GM19099 (cell line): ENCODE data around the gene TRMT61A.

ENCODE experiments used
- POLR2A ChIP-seq: IDR thresholded peaks from 3 replicates; pipeline ENCODE4 v1.6.1; 2011; ENCODE audit warnings: low read depth; ENCODE audit not compliant: insufficient read length; ENCODE audit errors: extremely low read depth

Gene TRMT61A

GRCh38 chr14:103528587-103529382, at the start of gene TRMT61A:
TSS of gene TRMT61A (plus strand) at chr14:103529196. CDS start at chr14:103529979, 783 bp downstream.
- TF ChIP-seq POLR2A: peak; percentile 78

GRCh38 chr14:103480595-103480994, 48.4 kb upstream of the TRMT61A start:
- TF ChIP-seq POLR2A: no peak

GRCh38 chr14:103483600-103483999, 45.4 kb upstream of the TRMT61A start:
- TF ChIP-seq POLR2A: no peak

GRCh38 chr14:103485504-103485903, 43.5 kb upstream of the TRMT61A start:
- no peak for TF ChIP-seq POLR2A

- no peak for TF ChIP-seq POLR2A
Observed at GRCh38 chr14:103488071-103488470, 40.9 kb upstream of the TRMT61A start.

- TF ChIP-seq POLR2A: no peak
Observed at GRCh38 chr14:103488960-103489359, 40.0 kb upstream of the TRMT61A start.

- no peak for TF ChIP-seq POLR2A
Observed at GRCh38 chr14:103489621-103490020, 39.4 kb upstream of the TRMT61A start.

GRCh38 chr14:103491691-103492090, 37.3 kb upstream of the TRMT61A start:
- TF ChIP-seq POLR2A: no peak

- TF ChIP-seq POLR2A: no peak
Observed at GRCh38 chr14:103492156-103492925, 36.7 kb upstream of the TRMT61A start.

GRCh38 chr14:103495854-103496253, 33.1 kb upstream of the TRMT61A start:
- no peak for TF ChIP-seq POLR2A

GRCh38 chr14:103496776-103497175, 32.2 kb upstream of the TRMT61A start:
- TF ChIP-seq POLR2A: no peak

GRCh38 chr14:103499709-103500108, 29.3 kb upstream of the TRMT61A start:
- no peak for TF ChIP-seq POLR2A

- TF ChIP-seq POLR2A: no peak
Observed at GRCh38 chr14:103500148-103500990, 28.6 kb upstream of the TRMT61A start.

- TF ChIP-seq POLR2A: no peak
Observed at GRCh38 chr14:103501041-103501870, 27.7 kb upstream of the TRMT61A start.
